OCI-LY1 (cell line): ENCODE results near the gene TEX26.

Source experiments
- H2AFZ ChIP-seq: fragments of 200-600 bp; sonication (generic), shearing (Covaris generic); 2 replicates; pipeline ENCODE4 v1.6.0; 2014; ENCODE audit warnings: antibody characterized with exemption, mild to moderate bottlenecking, low read length
- H3F3A ChIP-seq: fragments of 200-600 bp; sonication (generic), shearing (Covaris generic); 2 replicates; pipeline ENCODE4 v1.6.0; 2014; ENCODE audit warnings: mild to moderate bottlenecking, antibody characterized with exemption, low read length, moderate library complexity; ENCODE audit not compliant: insufficient read depth
- H3K27ac ChIP-seq: fragments of 200-600 bp; sonication (generic); 2 replicates; pipeline ENCODE4 v1.5.1; 2014; ENCODE audit warnings: low read length, mixed run types, mild to moderate bottlenecking, low read depth; ENCODE audit not compliant: poor library complexity, severe bottlenecking
- H3K27me3 ChIP-seq: fragments of 200-600 bp; sonication (generic); 2 replicates; pipeline ENCODE4 v1.6.0; 2014; ENCODE audit warnings: antibody characterized with exemption, mild to moderate bottlenecking, low read length, moderate library complexity; ENCODE audit not compliant: insufficient read depth
- H3K36me3 ChIP-seq: fragments of 200-600 bp; sonication (generic); 2 replicates; pipeline ENCODE4 v1.6.1; 2014; ENCODE audit warnings: mild to moderate bottlenecking, antibody characterized with exemption, low read length, moderate library complexity, mixed read lengths; ENCODE audit not compliant: insufficient read depth
- H3K4me1 ChIP-seq: fragments of 200-600 bp; sonication (generic); 2 replicates; pipeline ENCODE4 v1.5.1; 2014; ENCODE audit warnings: mild to moderate bottlenecking, low read length, moderate library complexity; ENCODE audit not compliant: insufficient read depth, severe bottlenecking
- H3K4me2 ChIP-seq: fragments of 200-600 bp; sonication (generic), shearing (Covaris generic); 2 replicates; pipeline ENCODE4 v1.6.1; 2014; ENCODE audit warnings: low read length
- H3K4me3 ChIP-seq: fragments of 200-600 bp; sonication (generic); 2 replicates; pipeline ENCODE4 v1.5.1; 2014; ENCODE audit warnings: low read length, low read depth, mild to moderate bottlenecking, mixed read lengths; ENCODE audit not compliant: poor library complexity, severe bottlenecking
- H3K79me2 ChIP-seq: fragments of 200-600 bp; shearing (Covaris generic); 2 replicates; pipeline ENCODE4 v1.6.1; 2016; ENCODE audit warnings: mixed run types, low read length, mixed read lengths; ENCODE audit not compliant: insufficient read depth
- H3K9ac ChIP-seq: fragments of 200-600 bp; sonication (generic), shearing (Covaris generic); 2 replicates; pipeline ENCODE4 v1.6.1; 2014; ENCODE audit warnings: mild to moderate bottlenecking, low read length, mixed read lengths
- H3K9me2 ChIP-seq: fragments of 200-600 bp; sonication (generic), shearing (Covaris generic); 2 replicates; pipeline ENCODE4 v1.6.1; 2014; ENCODE audit warnings: low read depth, mild to moderate bottlenecking, low read length, mixed read lengths
- H3K9me3 ChIP-seq: fragments of 200-600 bp; shearing (Covaris generic); 2 replicates; pipeline ENCODE4 v1.6.1; 2014; ENCODE audit warnings: low read length, mixed read lengths
- H4K20me1 ChIP-seq: fragments of 200-600 bp; sonication (generic), shearing (Covaris generic); 2 replicates; pipeline ENCODE4 v1.6.0; 2016; ENCODE audit warnings: mild to moderate bottlenecking, low read length; ENCODE audit not compliant: insufficient read depth
- CTCF ChIP-seq: fragments of 200-600 bp; sonication (generic), shearing (Covaris generic); IDR thresholded peaks from 2 replicates; pipeline ENCODE4 v1.5.1; 2017; ENCODE audit warnings: mild to moderate bottlenecking, antibody characterized with exemption, low read length, moderate library complexity, mixed read lengths
- EZH2 ChIP-seq: fragments of 200-600 bp; sonication (generic), shearing (Covaris generic); IDR thresholded peaks from 2 replicates; pipeline ENCODE4 v1.8.0; 2017; ENCODE audit warnings: borderline replicate concordance, mixed run types, mild to moderate bottlenecking, antibody characterized with exemption, low read length, moderate library complexity, mixed read lengths

TEX26 gene

GRCh38 chr13:31018511-31018910 is 86.1 kb downstream of the TEX26 start:
- Histone ChIP-seq H3K9me2 (no peaks in the 10 kb centered on the region), H3K9ac (no peak overlapping the region), H3K9me3 (no peaks in the 10 kb centered on the region), H3K27ac (no peak overlapping the region), H3K36me3 (no peaks in the 10 kb centered on the region), H3K4me2 (no peak overlapping the region), H3K4me3 (no peak overlapping the region), H2AFZ (no peak overlapping the region), H3K27me3 (no peaks in the 10 kb centered on the region), H3K79me2 (no peaks in the 10 kb centered on the region), H4K20me1 (no peaks in the 10 kb centered on the region), H3F3A (no peaks in the 10 kb centered on the region), H3K4me1 (no peaks in the 10 kb centered on the region)
- TF ChIP-seq EZH2: no peak
- TF ChIP-seq CTCF: no peak

- H3K9me2 ChIP-seq: no peaks in the 10 kb centered on the region
- no peaks in the 10 kb centered on the region for H3K79me2 ChIP-seq
- H3K36me3 ChIP-seq: no peaks in the 10 kb centered on the region
- no peak overlapping the region for H3K4me2 ChIP-seq
- no peaks in the 10 kb centered on the region for H3K27me3 ChIP-seq
- TF ChIP-seq EZH2 (no peak), CTCF (no peak)
- no peaks in the 10 kb centered on the region for H3K9me3 ChIP-seq
- H2AFZ ChIP-seq: no peak overlapping the region
- H3K4me1 ChIP-seq: no peaks in the 10 kb centered on the region
- H4K20me1 ChIP-seq: no peaks in the 10 kb centered on the region
- H3K4me3 ChIP-seq: no peak overlapping the region
- H3K9ac ChIP-seq: no peak overlapping the region
- no peaks in the 10 kb centered on the region for H3F3A ChIP-seq
- no peak overlapping the region for H3K27ac ChIP-seq
These were observed 88.5 kb downstream of the TEX26 start for GRCh38 chr13:31020996-31021395.

- Histone ChIP-seq H3K9ac (no peak overlapping the region), H3K4me2 (no peak overlapping the region), H3K4me3 (no peak overlapping the region), H3K9me2 (no peaks in the 10 kb centered on the region), H3K79me2 (no peaks in the 10 kb centered on the region), H3F3A (no peaks in the 10 kb centered on the region), H3K27me3 (0 out of 2 replicates have a peak, but pooled peaks cover 3% of the 10 kb centered on the region), H3K9me3 (no peaks in the 10 kb centered on the region), H3K27ac (no peak overlapping the region), H4K20me1 (no peaks in the 10 kb centered on the region), H3K36me3 (no peaks in the 10 kb centered on the region), H3K4me1 (no peaks in the 10 kb centered on the region), H2AFZ (no peak overlapping the region)
- no peak for TF ChIP-seq EZH2
- TF ChIP-seq CTCF: no peak
These were observed 89.9 kb downstream of the TEX26 start for GRCh38 chr13:31022288-31022895.
